ENCODE data around the gene KCNK4.
A peak's percentile ranks its signal among the peaks of the same experiment; 100 is the strongest.

KCNK4 gene

DNA sequence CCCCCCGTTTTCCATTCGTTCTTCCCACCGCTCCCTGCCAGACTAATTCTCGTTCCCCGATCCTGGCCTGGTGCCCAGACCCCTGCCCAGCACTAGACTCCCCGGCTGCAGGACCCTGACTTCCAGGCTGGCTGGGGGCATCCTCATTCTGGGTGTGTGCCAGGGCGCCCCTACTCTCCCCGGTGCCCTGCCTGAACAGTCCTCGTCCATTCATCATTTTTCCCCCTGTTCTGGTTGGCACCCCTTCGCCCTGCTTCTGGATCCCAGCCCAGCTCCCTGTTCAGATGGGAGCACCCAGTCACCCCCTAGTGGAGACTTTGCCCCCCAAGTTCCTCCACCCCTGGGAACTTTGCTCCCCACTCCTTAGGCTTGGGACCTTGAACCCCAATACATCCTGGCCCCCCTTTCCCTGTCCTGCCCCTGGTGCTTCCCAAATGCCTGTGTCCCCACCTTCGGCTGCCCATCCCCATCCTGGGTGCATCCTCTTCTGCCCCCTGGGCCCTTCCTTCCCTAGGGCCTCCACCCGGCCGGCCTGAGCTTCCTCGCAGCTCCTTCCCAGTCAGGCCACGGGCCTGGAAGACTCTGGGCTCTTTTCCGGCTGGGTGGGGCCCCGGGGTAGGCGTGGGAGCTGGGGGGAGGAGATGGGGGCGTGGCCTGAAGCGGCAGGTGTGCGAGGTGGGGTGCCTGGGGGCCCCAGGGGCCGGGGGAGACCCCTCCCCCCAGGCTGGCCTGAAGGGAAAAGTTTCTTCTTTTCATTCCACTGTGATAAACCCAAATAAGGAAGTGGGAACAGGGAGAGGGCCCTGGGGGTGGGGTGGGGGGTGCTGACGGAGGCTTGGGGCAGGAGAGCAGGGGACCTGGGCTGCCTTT is 38.9 kb upstream of the KCNK4 start:
- TF ChIP-seq TAF1 (IDR thresholded peaks at IDR 0.05; ENCODE audit: borderline replicate concordance, insufficient read depth, low read length) (peak; percentile 50; the same call in 1 of the 2 replicates), POLR2AphosphoS5 (IDR thresholded peaks at IDR 0.05; ENCODE audit: low read depth, low read length) (peak; percentile 84; the same call in 1 of the 2 replicates), FOXP2 (optimal IDR thresholded peaks at IDR 0.05; ENCODE audit: borderline replicate concordance, extremely low read depth, extremely low read length, insufficient read depth) (no peak), SIN3A (IDR thresholded peaks at IDR 0.05; ENCODE audit: borderline replicate concordance, insufficient read depth, low read length) (peak; percentile 48; the same call in 1 of the 2 replicates)
- TF ChIP-seq, protein P1, sequence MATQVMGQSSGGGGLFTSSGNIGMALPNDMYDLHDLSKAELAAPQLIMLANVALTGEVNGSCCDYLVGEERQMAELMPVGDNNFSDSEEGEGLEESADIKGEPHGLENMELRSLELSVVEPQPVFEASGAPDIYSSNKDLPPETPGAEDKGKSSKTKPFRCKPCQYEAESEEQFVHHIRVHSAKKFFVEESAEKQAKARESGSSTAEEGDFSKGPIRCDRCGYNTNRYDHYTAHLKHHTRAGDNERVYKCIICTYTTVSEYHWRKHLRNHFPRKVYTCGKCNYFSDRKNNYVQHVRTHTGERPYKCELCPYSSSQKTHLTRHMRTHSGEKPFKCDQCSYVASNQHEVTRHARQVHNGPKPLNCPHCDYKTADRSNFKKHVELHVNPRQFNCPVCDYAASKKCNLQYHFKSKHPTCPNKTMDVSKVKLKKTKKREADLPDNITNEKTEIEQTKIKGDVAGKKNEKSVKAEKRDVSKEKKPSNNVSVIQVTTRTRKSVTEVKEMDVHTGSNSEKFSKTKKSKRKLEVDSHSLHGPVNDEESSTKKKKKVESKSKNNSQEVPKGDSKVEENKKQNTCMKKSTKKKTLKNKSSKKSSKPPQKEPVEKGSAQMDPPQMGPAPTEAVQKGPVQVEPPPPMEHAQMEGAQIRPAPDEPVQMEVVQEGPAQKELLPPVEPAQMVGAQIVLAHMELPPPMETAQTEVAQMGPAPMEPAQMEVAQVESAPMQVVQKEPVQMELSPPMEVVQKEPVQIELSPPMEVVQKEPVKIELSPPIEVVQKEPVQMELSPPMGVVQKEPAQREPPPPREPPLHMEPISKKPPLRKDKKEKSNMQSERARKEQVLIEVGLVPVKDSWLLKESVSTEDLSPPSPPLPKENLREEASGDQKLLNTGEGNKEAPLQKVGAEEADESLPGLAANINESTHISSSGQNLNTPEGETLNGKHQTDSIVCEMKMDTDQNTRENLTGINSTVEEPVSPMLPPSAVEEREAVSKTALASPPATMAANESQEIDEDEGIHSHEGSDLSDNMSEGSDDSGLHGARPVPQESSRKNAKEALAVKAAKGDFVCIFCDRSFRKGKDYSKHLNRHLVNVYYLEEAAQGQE (IDR thresholded peaks at IDR 0.05; ENCODE audit: insufficient read depth in 1 of 2, low read depth in 2 of 2, low read length in 2 of 2): no peak

DNA sequence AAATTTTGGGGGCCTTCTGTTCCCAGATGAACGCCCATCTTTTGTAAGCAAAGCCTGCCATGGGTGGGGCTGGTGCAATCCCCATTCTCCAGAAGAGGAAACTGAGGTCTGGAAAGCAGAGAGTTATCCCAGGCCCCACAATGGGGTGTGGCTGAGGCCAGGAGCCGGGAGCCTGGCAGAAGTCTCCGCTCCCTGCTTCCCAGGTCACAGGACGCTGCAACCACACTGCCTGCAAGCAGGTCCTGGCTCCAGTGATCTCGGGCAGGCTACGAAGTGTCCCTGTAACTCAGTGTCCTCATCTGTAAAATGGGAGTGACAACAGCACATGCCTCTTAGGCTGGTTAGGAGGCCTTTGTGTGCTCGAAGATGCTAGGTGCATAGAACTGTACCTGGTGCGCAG is 38.1 kb upstream of the KCNK4 start:
- no peak for TF ChIP-seq FOXP2 (optimal IDR thresholded peaks at IDR 0.05; ENCODE audit: borderline replicate concordance, extremely low read depth, extremely low read length, insufficient read depth)
- TF ChIP-seq TAF1 (IDR thresholded peaks at IDR 0.05; ENCODE audit: borderline replicate concordance, insufficient read depth, low read length): no peak
- TF ChIP-seq SIN3A (IDR thresholded peaks at IDR 0.05; ENCODE audit: borderline replicate concordance, insufficient read depth, low read length): no peak
- TF ChIP-seq, protein P1 (IDR thresholded peaks at IDR 0.05; ENCODE audit: insufficient read depth in 1 of 2, low read depth in 2 of 2, low read length in 2 of 2): no peak
- no peak for TF ChIP-seq POLR2AphosphoS5 (IDR thresholded peaks at IDR 0.05; ENCODE audit: low read depth, low read length)

DNA sequence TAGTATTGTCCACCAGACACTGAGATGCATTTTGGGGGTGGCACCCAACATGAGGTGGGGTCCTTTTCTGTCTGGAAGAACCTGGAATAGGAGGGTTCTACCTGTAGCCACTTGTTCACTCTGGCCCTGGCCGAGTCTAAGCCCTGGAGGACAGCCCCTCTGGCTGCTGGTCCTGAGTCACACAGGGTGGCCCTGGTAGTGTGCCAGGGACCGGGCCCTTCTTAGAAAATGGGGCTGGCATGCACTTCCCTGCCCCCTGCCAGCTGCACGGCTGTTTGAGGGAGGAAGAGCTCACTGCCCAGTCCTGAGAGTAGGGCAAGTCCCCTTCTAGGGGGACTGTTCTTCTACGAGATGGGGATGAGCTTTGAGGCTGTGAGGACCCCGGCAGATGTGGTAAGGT is 37.6 kb upstream of the KCNK4 start:
- no peak for TF ChIP-seq SIN3A (IDR thresholded peaks at IDR 0.05; ENCODE audit: borderline replicate concordance, insufficient read depth, low read length)
- no peak for TF ChIP-seq TAF1 (IDR thresholded peaks at IDR 0.05; ENCODE audit: borderline replicate concordance, insufficient read depth, low read length)
- TF ChIP-seq, protein P1 (IDR thresholded peaks at IDR 0.05; ENCODE audit: insufficient read depth in 1 of 2, low read depth in 2 of 2, low read length in 2 of 2): no peak
- no peak for TF ChIP-seq POLR2AphosphoS5 (IDR thresholded peaks at IDR 0.05; ENCODE audit: low read depth, low read length)
- no peak for TF ChIP-seq FOXP2 (optimal IDR thresholded peaks at IDR 0.05; ENCODE audit: borderline replicate concordance, extremely low read depth, extremely low read length, insufficient read depth)

DNA sequence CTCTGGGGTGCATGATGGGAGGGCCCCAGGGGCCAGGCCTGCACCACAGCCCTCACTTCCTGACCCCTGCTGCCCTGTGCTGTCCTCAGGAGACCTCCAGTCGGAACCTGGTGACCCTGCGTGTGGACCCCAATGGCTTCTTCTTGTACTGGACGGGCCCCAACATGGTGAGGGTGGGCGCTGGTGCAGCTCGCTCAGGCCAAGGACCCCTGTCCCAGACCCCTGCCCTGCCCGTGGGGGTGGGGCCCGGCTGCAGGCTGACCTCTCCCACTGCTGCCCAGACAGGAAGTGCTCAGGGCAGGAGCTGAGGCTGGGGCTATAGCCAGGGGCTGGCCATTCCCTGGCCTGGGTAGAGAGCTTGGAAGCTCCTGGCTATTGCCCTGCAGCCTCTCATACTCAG is 36.8 kb upstream of the KCNK4 start:
- TF ChIP-seq, protein P1 (IDR thresholded peaks at IDR 0.05; ENCODE audit: insufficient read depth in 1 of 2, low read depth in 2 of 2, low read length in 2 of 2): no peak
- TF ChIP-seq TAF1 (IDR thresholded peaks at IDR 0.05; ENCODE audit: borderline replicate concordance, insufficient read depth, low read length): no peak
- TF ChIP-seq FOXP2 (optimal IDR thresholded peaks at IDR 0.05; ENCODE audit: borderline replicate concordance, extremely low read depth, extremely low read length, insufficient read depth): no peak
- TF ChIP-seq POLR2AphosphoS5 (IDR thresholded peaks at IDR 0.05; ENCODE audit: low read depth, low read length): no peak
- TF ChIP-seq SIN3A (IDR thresholded peaks at IDR 0.05; ENCODE audit: borderline replicate concordance, insufficient read depth, low read length): no peak

Data from PFSK-1 (cell line).